ENCODE results near the gene NDUFB3. TPM values are rescaled to one million over a fixed set of nuclear protein-coding genes. Genes with fewer than 3 reads are reported as not detected.
"Not testable (repeated sequence)": the region's sequence is repeated elsewhere in the genome, so short reads cannot be mapped to it uniquely, and the experiment has no call there.

NDUFB3 gene
- total RNA-seq, 3 donors from 2014 or later = 100 to 145 (median 134) TPM

DNA sequence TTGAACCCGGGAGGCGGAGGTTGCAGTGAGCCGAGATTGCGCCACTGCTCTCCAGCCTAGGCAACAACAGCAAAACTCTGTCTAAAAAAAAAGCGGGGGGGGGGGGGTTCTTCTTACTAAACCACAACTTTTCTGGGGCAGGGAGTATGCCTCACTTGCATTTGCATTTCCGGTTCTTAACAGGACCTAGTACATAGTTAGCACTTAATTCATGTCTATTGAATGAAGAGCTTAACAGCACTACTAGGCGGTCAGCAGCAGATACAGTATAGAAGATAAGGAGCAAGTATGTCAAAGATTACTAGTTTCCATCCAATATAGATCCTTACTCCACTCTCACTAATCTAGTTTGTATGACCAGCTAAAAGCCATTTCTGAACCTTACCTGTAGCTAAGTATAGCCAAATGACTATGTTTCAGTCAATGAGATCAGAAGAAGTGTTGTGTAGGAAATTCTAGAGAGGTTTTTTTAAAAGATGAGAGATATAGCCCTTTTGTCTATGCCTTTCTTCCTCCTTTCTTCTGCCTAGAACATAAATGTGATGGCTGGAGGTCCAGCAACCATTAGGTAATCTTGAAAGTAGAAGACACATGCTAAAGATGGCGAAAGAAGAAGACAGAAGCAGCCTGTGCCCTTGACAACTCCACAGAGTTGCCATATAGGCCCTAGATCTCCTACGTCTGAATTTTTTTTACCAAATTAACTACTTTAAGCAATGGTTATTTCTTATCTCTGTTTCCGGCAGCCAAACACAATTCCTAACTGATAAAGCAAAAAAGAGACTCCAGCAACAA is 11.6 kb upstream of the NDUFB3 start:
- no peaks in the 10 kb centered on the region for H3K36me3 ChIP-seq (ENCODE audit: low read depth)
- no peak overlapping the region for H3K4me3 ChIP-seq
- DNase-seq = no peak
- peaks cover 17% of the 10 kb centered on the region for H3K4me1 ChIP-seq (ENCODE audit: low read depth)
- TF ChIP-seq, protein P1, sequence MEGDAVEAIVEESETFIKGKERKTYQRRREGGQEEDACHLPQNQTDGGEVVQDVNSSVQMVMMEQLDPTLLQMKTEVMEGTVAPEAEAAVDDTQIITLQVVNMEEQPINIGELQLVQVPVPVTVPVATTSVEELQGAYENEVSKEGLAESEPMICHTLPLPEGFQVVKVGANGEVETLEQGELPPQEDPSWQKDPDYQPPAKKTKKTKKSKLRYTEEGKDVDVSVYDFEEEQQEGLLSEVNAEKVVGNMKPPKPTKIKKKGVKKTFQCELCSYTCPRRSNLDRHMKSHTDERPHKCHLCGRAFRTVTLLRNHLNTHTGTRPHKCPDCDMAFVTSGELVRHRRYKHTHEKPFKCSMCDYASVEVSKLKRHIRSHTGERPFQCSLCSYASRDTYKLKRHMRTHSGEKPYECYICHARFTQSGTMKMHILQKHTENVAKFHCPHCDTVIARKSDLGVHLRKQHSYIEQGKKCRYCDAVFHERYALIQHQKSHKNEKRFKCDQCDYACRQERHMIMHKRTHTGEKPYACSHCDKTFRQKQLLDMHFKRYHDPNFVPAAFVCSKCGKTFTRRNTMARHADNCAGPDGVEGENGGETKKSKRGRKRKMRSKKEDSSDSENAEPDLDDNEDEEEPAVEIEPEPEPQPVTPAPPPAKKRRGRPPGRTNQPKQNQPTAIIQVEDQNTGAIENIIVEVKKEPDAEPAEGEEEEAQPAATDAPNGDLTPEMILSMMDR (IDR thresholded peaks at IDR 0.05) = no peak
- ATAC-seq = no peak
- intact Hi-C loops (cut with DNase I, micrococcal nuclease) = loop anchor here in 1 of 2 donors (10.0 kb wide), 1 partner anchor 155 kb away; no protein-coding TSS in a partner anchor
- no peaks in the 10 kb centered on the region for H3K9me3 ChIP-seq

DNA sequence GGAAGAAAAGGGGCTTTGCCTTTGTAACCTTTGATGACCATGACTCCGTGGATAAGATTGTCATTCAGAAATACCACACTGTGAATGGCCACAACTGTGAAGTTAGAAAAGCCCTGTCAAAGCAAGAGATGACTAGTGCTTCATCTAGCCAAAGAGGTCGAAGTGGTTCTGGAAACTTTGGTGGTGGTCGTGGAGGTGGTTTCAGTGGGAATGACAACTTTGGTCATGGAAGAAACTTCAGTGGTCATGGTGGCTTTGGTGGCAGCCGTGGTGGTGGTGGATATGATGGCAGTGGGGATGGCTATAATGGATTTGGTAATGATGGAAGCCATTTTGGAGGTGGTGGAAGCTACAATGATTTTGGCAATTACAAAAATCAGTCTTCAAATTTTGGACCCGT is 8.3 kb upstream of the NDUFB3 start:
- H3K4me3 ChIP-seq; DNase-seq; ATAC-seq; H3K4me1 ChIP-seq (ENCODE audit: low read depth); H3K9me3 ChIP-seq; H3K36me3 ChIP-seq (ENCODE audit: low read depth): not testable (repeated sequence)
- intact Hi-C loops (cut with DNase I, micrococcal nuclease) = loop anchor here in 1 of 2 donors (10.0 kb wide), 1 partner anchor 159 kb away; no protein-coding TSS in a partner anchor

DNA sequence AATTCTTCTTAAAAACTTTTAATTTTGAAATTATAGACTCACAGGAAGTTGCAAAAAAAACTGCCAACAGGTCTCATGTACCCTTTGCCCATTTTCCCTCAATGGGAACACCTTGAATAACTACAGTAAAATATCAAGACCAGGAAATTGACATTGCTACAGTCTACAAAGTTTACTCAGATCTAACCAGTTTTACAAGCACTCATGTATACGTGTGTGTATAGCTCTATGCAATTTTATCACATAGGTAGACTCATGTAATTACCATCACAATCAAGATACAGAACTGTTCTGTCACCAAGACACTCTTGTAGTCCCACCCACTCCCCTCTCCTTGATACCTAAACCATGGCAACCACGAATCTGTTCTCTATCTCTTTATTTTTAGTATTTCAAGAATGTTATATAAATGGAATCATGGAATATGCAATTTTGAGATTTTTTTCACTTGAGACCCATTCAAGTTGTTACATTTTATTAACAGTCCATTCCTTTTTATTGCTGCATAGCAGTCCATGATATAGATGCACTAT is 6.9 kb upstream of the NDUFB3 start:
- ATAC-seq (peak; percentile 92), DNase-seq (no peak)
- Histone ChIP-seq H3K36me3 (ENCODE audit: low read depth) (no peaks in the 10 kb centered on the region), H3K4me1 (ENCODE audit: low read depth) (peaks cover 4% of the 10 kb centered on the region), H3K4me3 (no peak overlapping the region), H3K9me3 (no peaks in the 10 kb centered on the region)
- TF ChIP-seq, protein P1 (IDR thresholded peaks at IDR 0.05) = no peak
- intact Hi-C loops (cut with DNase I, micrococcal nuclease) = loop anchor here in 1 of 2 donors (5.0 to 10.0 kb wide), 2 partner anchors 103 to 160 kb away; partner anchors contain the start of gene ORC2

DNA sequence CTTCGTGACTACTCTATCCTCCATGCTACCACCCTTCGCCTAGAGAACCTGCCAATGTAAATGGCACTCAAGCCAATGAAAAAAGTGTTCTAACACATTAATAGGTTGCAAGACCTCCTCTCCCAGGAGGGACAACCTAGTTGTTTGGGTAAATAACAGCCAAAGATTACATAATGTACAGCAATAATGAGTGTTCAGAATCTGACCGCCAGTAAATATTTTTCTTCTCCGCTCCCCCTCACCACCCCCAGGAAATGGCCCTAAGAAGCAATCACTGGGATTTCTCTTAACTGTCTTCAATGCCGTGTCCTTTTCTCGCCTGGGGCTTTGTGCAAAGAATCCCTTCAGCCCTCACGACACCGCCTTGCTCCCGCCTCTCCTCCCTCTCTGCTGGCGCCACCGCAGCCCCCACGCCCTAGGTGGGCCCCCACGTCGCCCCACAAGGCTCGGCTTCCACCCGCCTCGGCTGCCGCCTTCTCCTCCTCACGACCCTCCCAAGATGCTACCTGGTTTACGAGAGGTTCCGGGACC is 788 bp upstream of the NDUFB3 start:
- peaks cover 26% of the 10 kb centered on the region for H3K4me1 ChIP-seq (ENCODE audit: low read depth)

DNA sequence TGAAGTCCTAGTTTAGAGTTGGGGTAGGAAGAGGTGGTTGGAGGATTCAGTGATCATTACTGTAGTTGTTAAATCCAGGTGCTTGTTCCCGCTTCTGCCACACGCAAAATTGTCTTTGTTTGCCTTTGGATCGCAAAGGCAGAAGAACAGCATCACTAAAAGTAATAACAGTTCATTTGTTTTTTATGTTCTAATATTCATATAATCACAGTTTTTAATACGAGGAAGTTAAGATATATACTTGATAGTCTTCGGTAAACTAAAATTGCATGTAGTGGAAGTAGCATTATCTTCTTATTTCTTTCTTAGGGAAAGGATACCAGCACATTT is 365 bp downstream of the NDUFB3 start:
- intact Hi-C loops (cut with DNase I, micrococcal nuclease) = no loop called here
- H3K4me1 ChIP-seq (ENCODE audit: low read depth) = peaks cover 26% of the 10 kb centered on the region
- no peaks in the 10 kb centered on the region for H3K36me3 ChIP-seq (ENCODE audit: low read depth)
- peak overlapping the region; percentile 86 for H3K4me3 ChIP-seq
- TF ChIP-seq, protein P1 (IDR thresholded peaks at IDR 0.05) = no peak
- no peak for DNase-seq
- peak; percentile 4 for ATAC-seq
- no peaks in the 10 kb centered on the region for H3K9me3 ChIP-seq

More for the DNA sequence above, 788 bp upstream of the NDUFB3 start:
- TF ChIP-seq, protein P1 (IDR thresholded peaks at IDR 0.05) = no peak
- DNase-seq (no peak), ATAC-seq (peak; percentile 11)
- intact Hi-C loops (cut with DNase I, micrococcal nuclease) = no loop called here
- H3K4me3 ChIP-seq = peak overlapping the region; percentile 86
- no peaks in the 10 kb centered on the region for H3K9me3 ChIP-seq
- H3K36me3 ChIP-seq (ENCODE audit: low read depth) = no peaks in the 10 kb centered on the region

DNA sequence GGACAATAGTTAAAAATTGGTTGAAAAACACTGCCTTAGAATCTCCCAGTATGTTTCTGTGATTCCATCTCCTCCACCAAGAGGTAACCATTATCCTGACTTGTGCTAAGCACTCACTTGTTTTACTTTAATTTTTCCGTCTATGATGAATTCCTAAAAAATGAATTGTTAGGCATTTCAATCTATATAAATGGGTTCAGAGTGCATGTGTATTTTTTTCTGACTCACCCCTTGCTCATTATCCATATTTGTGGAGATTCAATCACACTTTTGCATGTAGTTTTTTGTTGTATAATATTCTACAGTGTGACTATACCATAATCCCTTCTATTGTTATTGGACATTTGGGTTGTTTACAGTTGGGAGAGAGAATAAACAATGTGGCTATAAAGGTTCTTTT is 1.3 kb downstream of the NDUFB3 start:
- Histone ChIP-seq H3K9me3 (no peaks in the 10 kb centered on the region), H3K4me3 (no peak overlapping the region), H3K4me1 (ENCODE audit: low read depth) (peaks cover 26% of the 10 kb centered on the region), H3K36me3 (ENCODE audit: low read depth) (no peaks in the 10 kb centered on the region)
- ATAC-seq = no peak
- intact Hi-C loops (cut with DNase I, micrococcal nuclease) = no loop called here
- TF ChIP-seq, protein P1 (IDR thresholded peaks at IDR 0.05) = no peak
- no peak for DNase-seq
